C4-2B (cell line): ENCODE results near the gene SHLD3.

Experiments used
- CTCF ChIP-seq: fragments of 450-650 bp; conservative IDR thresholded peaks from 2 replicates; pipeline ENCODE4 v1.5.1; 2017; ENCODE audit warnings: mild to moderate bottlenecking
- ZFX ChIP-seq: fragments of 450-650 bp; IDR thresholded peaks from 2 replicates; pipeline ENCODE4 v1.6.1; 2017

DNA sequence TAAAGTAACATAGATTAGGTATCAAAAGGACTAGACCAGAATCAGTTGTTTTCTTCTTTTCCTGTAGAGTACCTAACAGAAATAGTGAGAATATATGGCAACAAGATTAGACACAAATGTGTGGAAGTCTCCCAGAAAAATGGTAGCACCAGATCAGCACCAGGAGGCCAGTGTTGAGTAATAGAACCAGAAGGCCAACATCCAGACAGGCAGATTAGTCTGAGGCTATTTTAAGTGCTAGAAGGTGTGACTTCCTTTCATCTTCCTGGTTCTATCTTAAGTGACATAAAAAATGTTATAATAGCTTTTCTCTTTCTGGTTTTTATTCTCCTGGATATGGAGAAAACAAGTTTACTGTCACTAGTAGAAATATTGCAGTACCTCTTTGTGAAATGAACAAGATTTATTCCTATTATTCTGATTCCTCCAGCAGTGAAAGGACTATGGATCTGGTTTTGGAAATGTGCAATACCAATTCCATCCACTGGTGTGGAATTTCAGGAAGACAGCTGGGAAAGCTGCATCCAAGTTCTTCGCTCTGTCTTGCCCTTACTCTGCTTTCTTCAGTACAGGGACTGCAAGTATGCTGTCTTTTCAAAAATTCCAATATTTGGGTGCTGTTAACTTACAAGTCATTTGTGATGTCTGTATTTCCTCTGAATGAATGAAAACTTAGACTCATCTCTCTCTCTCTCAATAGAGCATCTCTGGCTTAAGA, 39.1 kb downstream of the SHLD3 start:
- TF ChIP-seq CTCF (peak; percentile 64), ZFX (no peak)
